SK-N-SH treated with all-trans-retinoic acid at 6 μM for 48 hours (cell line): ENCODE results near the gene DCAF15.

ENCODE experiments used
- ATAC-seq: fragments of 200-7000 bp; cut with Tn5 transposase; 3 replicates; pipeline ENCODE4 v1.9.1; 2020; ENCODE audit warnings: mild to moderate bottlenecking, moderate library complexity
- ARNTL ChIP-seq: fragments of 450-650 bp; formaldehyde crosslinking; IDR thresholded peaks from 2 replicates; pipeline ENCODE4 v1.5.0; 2020; ENCODE audit warnings: low read depth, mild to moderate bottlenecking, moderate library complexity, borderline replicate concordance
- BACH2 ChIP-seq: fragments of 250-450 bp; sonication (Bioruptor Pico); IDR thresholded peaks from 2 replicates; pipeline ENCODE4 v1.9.0; 2021; ENCODE audit warnings: mild to moderate bottlenecking, borderline replicate concordance
- CREB5 ChIP-seq: fragments of 250-450 bp; sonication (Bioruptor Pico); IDR thresholded peaks from 2 replicates; pipeline ENCODE4 v1.5.1; 2020; ENCODE audit warnings: low read depth, mild to moderate bottlenecking, moderate library complexity
- CSDC2 ChIP-seq: fragments of 250-450 bp; sonication (Bioruptor Pico); IDR thresholded peaks from 2 replicates; pipeline ENCODE4 v1.5.0; 2020; ENCODE audit warnings: mild to moderate bottlenecking, moderate library complexity
- CSRNP3 ChIP-seq: fragments of 250-450 bp; sonication (Bioruptor Pico); IDR thresholded peaks from 2 replicates; pipeline ENCODE4 v1.5.1; 2021; ENCODE audit warnings: mild to moderate bottlenecking, moderate library complexity
- ESRRG ChIP-seq: fragments of 250-450 bp; sonication (Bioruptor Pico); IDR thresholded peaks from 2 replicates; pipeline ENCODE4 v1.6.1; 2021; ENCODE audit warnings: mild to moderate bottlenecking
- GLIS3 ChIP-seq: fragments of 250-450 bp; sonication (Bioruptor Pico); IDR thresholded peaks from 2 replicates; pipeline ENCODE4 v1.5.0; 2020; ENCODE audit warnings: mild to moderate bottlenecking, moderate library complexity
- ISL1 ChIP-seq: fragments of 250-450 bp; sonication (Bioruptor Pico); IDR thresholded peaks from 2 replicates; pipeline ENCODE4 v2.1.2; 2022; ENCODE audit warnings: mild to moderate bottlenecking, moderate library complexity
- OSR1 ChIP-seq: fragments of 250-450 bp; sonication (Bioruptor Pico); IDR thresholded peaks from 2 replicates; pipeline ENCODE4 v1.8.0; 2022; ENCODE audit warnings: moderate library complexity, mild to moderate bottlenecking, inconsistent platforms
- PATZ1 ChIP-seq: fragments of 250-450 bp; sonication (Bioruptor Pico); IDR thresholded peaks from 2 replicates; pipeline ENCODE4 v1.8.0; 2020; ENCODE audit warnings: mild to moderate bottlenecking, moderate library complexity, borderline replicate concordance
- POU6F1 ChIP-seq: fragments of 250-450 bp; sonication (Bioruptor Pico); IDR thresholded peaks from 2 replicates; pipeline ENCODE4 v1.8.0; 2021; ENCODE audit warnings: low read depth, mild to moderate bottlenecking, moderate library complexity, borderline replicate concordance
- PPARA ChIP-seq: fragments of 250-450 bp; sonication (Bioruptor Pico); IDR thresholded peaks from 2 replicates; pipeline ENCODE4 v1.5.0; 2020; ENCODE audit warnings: mild to moderate bottlenecking, borderline replicate concordance
- RARB ChIP-seq: fragments of 250-450 bp; sonication (Bioruptor Pico); IDR thresholded peaks from 2 replicates; pipeline ENCODE4 v1.8.0; 2021; ENCODE audit warnings: mild to moderate bottlenecking, moderate library complexity
- SNAI2 ChIP-seq: fragments of 250-450 bp; sonication (Bioruptor Pico); IDR thresholded peaks from 2 replicates; pipeline ENCODE4 v1.5.0; 2020; ENCODE audit warnings: mild to moderate bottlenecking, moderate library complexity
- TCF4 ChIP-seq: fragments of 250-450 bp; sonication (Bioruptor Pico); IDR thresholded peaks from 2 replicates; pipeline ENCODE4 v1.8.0; 2021; ENCODE audit warnings: mild to moderate bottlenecking, moderate library complexity, borderline replicate concordance
- TOX ChIP-seq: fragments of 250-450 bp; sonication (Bioruptor Pico); IDR thresholded peaks from 2 replicates; pipeline ENCODE4 v1.8.0; 2021; ENCODE audit warnings: mild to moderate bottlenecking, moderate library complexity, borderline replicate concordance
- TSHZ2 ChIP-seq: fragments of 250-450 bp; sonication (Bioruptor Pico); IDR thresholded peaks from 2 replicates; pipeline ENCODE4 v1.5.0; 2020; ENCODE audit warnings: mild to moderate bottlenecking, moderate library complexity
- ZC3H10 ChIP-seq: fragments of 250-450 bp; sonication (Bioruptor Pico); IDR thresholded peaks from 2 replicates; pipeline ENCODE4 v1.5.1; 2021; ENCODE audit warnings: mild to moderate bottlenecking, moderate library complexity
- ZFP3 ChIP-seq: fragments of 250-450 bp; sonication (Bioruptor Pico); IDR thresholded peaks from 2 replicates; pipeline ENCODE4 v1.5.0; 2020; ENCODE audit warnings: mild to moderate bottlenecking, moderate library complexity
- ZFP30 ChIP-seq: fragments of 450-650 bp; formaldehyde crosslinking; IDR thresholded peaks from 2 replicates; pipeline ENCODE4 v1.5.0; 2022; ENCODE audit warnings: mild to moderate bottlenecking, moderate library complexity
- ZNF565 ChIP-seq: fragments of 450-650 bp; formaldehyde crosslinking; conservative IDR thresholded peaks from 2 replicates; pipeline ENCODE4 v1.5.0; 2020; ENCODE audit warnings: low read depth, mild to moderate bottlenecking, moderate library complexity
- ZNF70 ChIP-seq: fragments of 450-650 bp; formaldehyde crosslinking; IDR thresholded peaks from 2 replicates; pipeline ENCODE4 v1.5.0; 2020; ENCODE audit warnings: mild to moderate bottlenecking, moderate library complexity
- ZNF8 ChIP-seq: fragments of 450-650 bp; formaldehyde crosslinking; IDR thresholded peaks from 2 replicates; pipeline ENCODE4 v1.5.0; 2020; ENCODE audit warnings: mild to moderate bottlenecking, moderate library complexity

The DCAF15 gene

GRCh38 chr19:13985771-13986347, 33.5 kb downstream of the DCAF15 start (continued):
- TF ChIP-seq POU6F1 (CRISPR knock-in tag) (no peak), PPARA (no peak)

GRCh38 chr19:13986348-13986904, 34.1 kb downstream of the DCAF15 start:
- TF ChIP-seq SNAI2 (CRISPR knock-in tag) (no peak), ZFP3 (no peak), PPARA (no peak), ZNF8 (no peak), CSRNP3 (CRISPR knock-in tag) (no peak), RARB (no peak), ZNF565 (CRISPR knock-in tag) (no peak), GLIS3 (CRISPR knock-in tag) (0 out of 2 replicates have a peak, but pooled peaks have one; percentile 18), ARNTL (CRISPR knock-in tag) (no peak), TOX (no peak), CSDC2 (CRISPR knock-in tag) (no peak), ISL1 (CRISPR knock-in tag) (no peak), TSHZ2 (0 out of 2 replicates have a peak, but pooled peaks have one; percentile 30), POU6F1 (CRISPR knock-in tag) (no peak), CREB5 (CRISPR knock-in tag) (no peak), TCF4 (CRISPR knock-in tag) (no peak), PATZ1 (CRISPR knock-in tag) (peak; percentile 11; the same call in 1 of the 2 replicates), ZNF70 (CRISPR knock-in tag) (no peak), BACH2 (CRISPR knock-in tag) (no peak), ZC3H10 (CRISPR knock-in tag) (no peak), ZFP30 (CRISPR knock-in tag) (no peak), ESRRG (CRISPR knock-in tag) (no peak), OSR1 (CRISPR knock-in tag) (no peak)
- peak; percentile 89 for ATAC-seq
